GM12878 (cell line): Measurements from ENCODE around the gene BCHE. TPM values are rescaled to one million over a fixed set of nuclear protein-coding genes. Genes with fewer than 3 reads are reported as not detected.

ENCODE experiments used
- ATAC-seq: fragments of 200-7000 bp; cut with Tn5 transposase; 3 replicates; pipeline ENCODE4 v1.9.1; 2020; ENCODE audit warnings: mild to moderate bottlenecking, moderate library complexity
- BruUV-seq: library from RNA; stranded (reverse); fragments of 400-500 nt; replicated peaks from 2 replicates; lab custom pipeline; 2021; lab: Mats Ljungman, UMichigan
- CTCF ChIA-PET: fragments of 300-600 bp; sonication (Branson Sonifier 250); formaldehyde crosslinking; extraction: SDS; loops from one replicate; lab custom pipeline; 2021; ENCODE audit warnings: inconsistent platforms; lab: Yijun Ruan, JAX
- POLR2A ChIA-PET: fragments of 350-600 bp; formaldehyde crosslinking; extraction: SDS; loops from one replicate; lab custom pipeline; 2021; ENCODE audit warnings: inconsistent platforms; lab: Charles Lee
- RAD21 ChIA-PET: fragments of 300-600 bp; sonication (Branson Sonifier 250); formaldehyde crosslinking; loops from one replicate; lab custom pipeline; 2023; ENCODE audit warnings: antibody characterized with exemption; ENCODE audit not compliant: unreplicated experiment; lab: Charles Lee
- SMC1A ChIA-PET: fragments of 300-600 bp; sonication (Branson Sonifier 250); formaldehyde crosslinking; loops from one replicate; lab custom pipeline; 2023; ENCODE audit not compliant: unreplicated experiment, uncharacterized antibody; lab: Charles Lee
- DNase-seq: peaks from one replicate; pipeline ENCODE4 v3.0.0-alpha.2; 2011; ENCODE audit warnings: low read depth, low spot score
- FAIRE-seq: peaks from 3 replicates; lab custom pipeline; 2011; peaks lifted over from hg19 to GRCh38; lab: Jason Lieb, UNC
- H2AFZ ChIP-seq: 2 replicates; pipeline ENCODE4 v1.6.0; 2011; ENCODE audit warnings: low read depth, low read length, control low read depth; ENCODE audit not compliant: control insufficient read depth
- H3K27ac ChIP-seq: 2 replicates; pipeline ENCODE4 v1.5.1; 2011; ENCODE audit warnings: control low read depth; ENCODE audit not compliant: control insufficient read depth, insufficient read depth
- H3K27me3 ChIP-seq, 2 experiments: replicated peaks in 1 of 2; 2 replicates each; pipeline versions ENCODE4 v1.6.0 to v1.6.1; 2011; ENCODE audit warnings: low read length in 1 of 2; ENCODE audit not compliant: control insufficient read depth in 2 of 2, insufficient read depth in 2 of 2
- H3K36me3 ChIP-seq, 2 experiments: 2 replicates each; pipeline ENCODE4 v1.5.1; 2011; ENCODE audit warnings: low read length in 1 of 2; ENCODE audit not compliant: control insufficient read depth in 2 of 2, insufficient read depth in 2 of 2
- H3K4me1 ChIP-seq: 2 replicates; pipeline ENCODE4 v1.6.1; 2011; ENCODE audit warnings: mild to moderate bottlenecking, low read length, moderate library complexity, mixed read lengths; ENCODE audit not compliant: control insufficient read depth, insufficient read depth
- H3K4me2 ChIP-seq: 2 replicates; pipeline ENCODE4 v1.6.0; 2011; ENCODE audit warnings: control low read depth; ENCODE audit not compliant: control insufficient read depth, insufficient read depth
- H3K4me3 ChIP-seq: fragments of 200-600 bp; sonication (generic); 2 replicates; pipeline ENCODE4 v1.5.1; 2016
- H3K79me2 ChIP-seq: 2 replicates; pipeline ENCODE4 v1.6.0; 2011; ENCODE audit warnings: low read length; ENCODE audit not compliant: control insufficient read depth, insufficient read depth
- H3K9ac ChIP-seq: 2 replicates; pipeline ENCODE4 v1.8.0; 2011; ENCODE audit warnings: low read length, control low read depth, mixed read lengths; ENCODE audit not compliant: control insufficient read depth, insufficient read depth
- H3K9me3 ChIP-seq: replicated peaks from 3 replicates; pipeline ENCODE4 v1.5.1; 2011; ENCODE audit warnings: mild to moderate bottlenecking, low read length; ENCODE audit not compliant: control insufficient read depth, insufficient read depth
- H4K20me1 ChIP-seq: 2 replicates; pipeline ENCODE4 v1.6.0; 2011; ENCODE audit not compliant: control insufficient read depth, insufficient read depth
- BRCA1 ChIP-seq: IDR thresholded peaks from 2 replicates; pipeline ENCODE4 v1.6.1; 2011; ENCODE audit warnings: low read depth, low read length, improper control_type of control experiment
- CEBPB ChIP-seq, 2 experiments: fragments of 150-350 bp in 1 of 2; IDR thresholded peaks; 2 replicates each; pipeline ENCODE4 v1.6.1; 2012 to 2014; ENCODE audit warnings: low read depth in 2 of 2, low read length in 2 of 2, borderline replicate concordance in 1 of 2, inconsistent platforms in 1 of 2
- CHD1 ChIP-seq: IDR thresholded peaks from 2 replicates; pipeline ENCODE4 v1.6.1; 2012; ENCODE audit warnings: low read depth, low read length, improper control_type of control experiment
- ETV6 ChIP-seq, 2 experiments: fragments of 450-650 bp in 1 of 2; IDR thresholded peaks in 1 of 2; conservative IDR thresholded peaks in 1 of 2; 2 replicates each; pipeline ENCODE4 v1.6.1; 2014; ENCODE audit warnings: antibody characterized with exemption in 1 of 2, borderline replicate concordance in 1 of 2, low read depth in 1 of 2, mild to moderate bottlenecking in 1 of 2, moderate library complexity in 1 of 2
- SIX5 ChIP-seq: IDR thresholded peaks from 2 replicates; pipeline ENCODE4 v1.6.1; 2011; ENCODE audit warnings: mild to moderate bottlenecking, low read depth, low read length, moderate library complexity; ENCODE audit not compliant: severe bottlenecking
- STAT3 ChIP-seq: IDR thresholded peaks from 2 replicates; pipeline ENCODE4 v1.6.1; 2011; ENCODE audit warnings: low read depth, low read length, improper control_type of control experiment
- YBX1 ChIP-seq: fragments of 450-650 bp; IDR thresholded peaks from 2 replicates; pipeline ENCODE4 v1.6.1; 2016; ENCODE audit warnings: antibody characterized with exemption
- in situ Hi-C: fragments of 300-500 bp; cut with MboI; formaldehyde crosslinking; loops from 9 replicates; pipeline ENCODE4 v1.14.3; 2018; ENCODE audit warnings: mixed read lengths
- intact Hi-C: fragments of 100-400 bp; cut with micrococcal nuclease; formaldehyde crosslinking; loops from one replicate; pipeline ENCODE4 v1.14.2; 2022; ENCODE audit not compliant: unreplicated experiment
- polyA plus RNA-seq, 11 experiments: library from polyadenylated mRNA; depleted of rRNA in 4 of 11; unstranded in 6 of 11; stranded (reverse) in 5 of 11; fragments of >200 nt; fragmentation: Nextera tagmentation in 4 of 11; fragmentation: Illumina TruSeq in 1 of 11; extraction: Ambion mirVana in 4 of 11; extraction: Trizol in 1 of 11; gene quantifications; 1 replicate in 1 of 11; 2 replicates in 10 of 11; pipeline versions ENCODE4 v1.2.1 to v1.2.3, GENCODE V29; 2011 to 2016; ENCODE audit warnings: inconsistent platforms in 2 of 11, missing spikeins in 2 of 11, low read depth in 1 of 11
- total RNA-seq, 4 experiments: library from RNA; depleted of rRNA in 3 of 4; stranded (reverse); fragments of >200 nt in 3 of 4; fragmentation: Illumina TruSeq in 1 of 4; extraction: Trizol in 1 of 4; gene quantifications; 2 replicates each; pipeline versions ENCODE4 v1.2.1 to v1.2.3, GENCODE V29; 2013 to 2021

The BCHE gene
- total and polyA plus RNA-seq, 10 of the 15 experiments (the other 5 are each of a cell fraction or from before 2014, with no cell fraction given), result 16.8 to 233 (median 29.3) TPM

GRCh38 chr3:165778891-165779290, 58.3 kb downstream of the BCHE start (continued):
- TF ChIP-seq STAT3, result no peak
- TF ChIP-seq CEBPB (IDR thresholded peaks at IDR 0.05; ENCODE audit: borderline replicate concordance in 1 of 2, low read depth in 2 of 2, low read length in 2 of 2), result no peak

- in situ Hi-C loops, result no loop called here
- H2AFZ ChIP-seq, result no peak overlapping the region
- ChIA-PET SMC1A (interaction anchor here (0.5 to 2.6 kb wide), 10 partner anchors 10 to 165 kb away, joined by 3 to 14 read pairs (median 4); partner anchors contain the start of gene BCHE), POLR2A (no interaction called here), CTCF (interaction anchor here (1.0 to 2.1 kb wide), 3 partner anchors 12 to 62 kb away, joined by 3 to 6 read pairs (median 4); no protein-coding TSS in a partner anchor), RAD21 (interaction anchor here (1.0 to 1.1 kb wide), 2 partner anchors 9 to 58 kb away, joined by 3 read pairs; no protein-coding TSS in a partner anchor)
- intact Hi-C loops, result no loop called here
- no peak overlapping the region for H3K27ac ChIP-seq
- no peak for TF ChIP-seq SIX5
- no peak for TF ChIP-seq BRCA1
- no peak for TF ChIP-seq YBX1
- TF ChIP-seq ETV6 (conservative IDR thresholded peaks at IDR 0.05 in 1 of 2, IDR thresholded peaks at IDR 0.05 in 1 of 2; ENCODE audit: borderline replicate concordance in 1 of 2, low read depth in 1 of 2), result no peak
- no peak for TF ChIP-seq CHD1
- BruUV-seq, result no TSS peak
- H3K36me3 ChIP-seq, result no peaks in the 10 kb centered on the region
- no peak for DNase-seq
- H3K9me3 ChIP-seq, result no peaks in the 10 kb centered on the region
- no peak overlapping the region for H3K4me3 ChIP-seq
- H3K9ac ChIP-seq, result no peak overlapping the region
- H3K79me2 ChIP-seq, result no peaks in the 10 kb centered on the region
- peak; percentile 67 for ATAC-seq
- H3K27me3 ChIP-seq, result no peaks in the 10 kb centered on the region
- no peaks in the 10 kb centered on the region for H3K4me1 ChIP-seq
- H4K20me1 ChIP-seq, result no peaks in the 10 kb centered on the region
- FAIRE-seq, result no peak
- H3K4me2 ChIP-seq, result no peak overlapping the region
Measured at GRCh38 chr3:165778456-165778855, 58.8 kb downstream of the BCHE start.
